GM10847 (cell line): Measurements from ENCODE around the gene EFCAB6.

Experiments
- POLR2A ChIP-seq: IDR thresholded peaks from 2 replicates; pipeline ENCODE4 v1.6.1; 2011; ENCODE audit not compliant: insufficient read length; ENCODE audit errors: extremely low read depth

EFCAB6 gene

DNA sequence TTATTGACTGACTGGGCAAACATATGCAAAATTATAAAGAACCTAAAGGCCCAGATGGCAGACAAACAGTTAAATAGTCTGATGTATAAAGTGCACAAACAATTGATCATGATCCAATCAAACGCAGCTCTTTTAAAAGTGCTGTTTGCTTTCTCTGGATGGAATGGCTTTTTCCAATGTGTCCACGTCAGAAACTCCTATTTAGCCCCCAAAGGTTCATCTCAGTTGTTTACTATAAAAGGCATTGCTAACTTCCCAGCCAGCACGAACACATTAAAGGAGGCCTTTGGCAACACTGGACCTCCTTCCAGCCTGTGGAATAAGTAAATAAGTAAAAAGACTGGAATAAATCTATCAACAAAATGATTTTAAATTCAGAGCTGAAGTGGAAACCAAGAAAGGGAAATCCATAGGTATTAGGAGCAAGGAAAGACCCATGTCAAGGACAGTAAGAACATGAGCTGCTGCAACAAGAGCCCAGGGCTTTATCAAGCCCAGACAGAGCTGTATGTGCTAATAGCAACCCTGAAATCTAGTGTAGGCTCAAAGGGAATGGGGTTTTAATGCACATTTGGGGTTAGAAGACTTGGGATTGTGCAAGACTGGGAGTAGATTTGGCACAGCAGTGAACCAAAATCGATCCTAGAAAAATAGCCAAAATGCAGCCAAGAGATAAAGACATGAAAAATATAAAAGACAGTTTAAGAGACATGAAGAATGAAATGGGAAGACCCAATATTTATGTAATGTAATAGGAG lies 105.4 kb downstream of the EFCAB6 start:
- no peak for TF ChIP-seq POLR2A

DNA sequence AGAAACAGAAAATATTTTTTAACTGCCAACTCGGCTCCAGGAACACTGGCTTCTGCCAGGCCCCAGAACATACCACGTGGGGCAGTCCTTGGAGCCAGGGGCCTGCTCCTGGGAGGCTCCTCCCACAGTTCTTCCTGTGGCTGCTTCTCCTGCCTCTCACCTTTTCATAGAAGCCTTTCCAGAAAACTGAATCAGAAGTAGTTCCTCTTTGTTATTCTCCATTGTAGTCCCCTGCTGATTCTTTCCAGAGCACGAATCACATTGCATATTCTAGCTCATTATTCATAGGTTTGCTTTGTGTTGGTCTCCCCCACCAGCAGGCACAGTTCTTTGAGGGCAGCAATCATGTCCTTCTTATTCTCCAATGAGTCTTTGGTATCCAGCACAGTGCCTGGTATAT lies 106.0 kb downstream of the EFCAB6 start:
- no peak for TF ChIP-seq POLR2A

DNA sequence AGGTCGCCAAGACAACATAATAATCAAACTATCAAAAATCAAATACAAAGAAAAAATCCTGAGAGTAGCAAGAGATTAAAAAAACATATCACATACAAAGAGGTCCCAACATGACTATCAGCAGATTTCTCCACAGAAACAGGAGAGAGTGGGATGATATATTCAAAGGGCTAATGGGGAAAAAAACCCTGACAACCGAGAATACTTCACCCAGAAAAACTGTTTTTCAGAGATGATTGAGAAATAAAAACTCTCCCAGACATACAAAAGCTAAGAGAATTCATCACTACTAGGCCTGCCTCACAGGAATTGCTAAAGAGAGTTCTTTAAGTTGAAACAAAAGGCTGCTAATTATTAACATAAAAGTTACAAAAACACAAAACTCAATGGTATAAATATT lies 108.1 kb downstream of the EFCAB6 start:
- no peak for TF ChIP-seq POLR2A

DNA sequence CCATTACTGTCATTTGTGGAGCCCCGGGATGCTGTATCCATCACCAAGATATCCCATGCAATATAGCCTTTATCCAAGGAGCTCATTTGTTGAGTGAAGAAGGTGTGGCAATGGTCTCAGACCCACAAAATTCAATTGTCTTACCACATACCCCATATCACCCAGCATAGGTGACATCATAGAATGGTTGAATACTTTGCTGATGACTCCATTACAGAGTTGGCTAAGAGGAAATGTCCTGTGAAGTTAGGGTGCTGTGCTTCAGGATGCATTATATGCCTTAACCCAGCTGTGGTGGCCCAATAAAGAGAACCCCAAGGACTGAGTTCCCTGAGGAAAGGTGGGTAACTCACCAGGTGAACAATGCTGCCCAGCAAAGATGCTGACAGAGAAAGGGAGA lies 113.7 kb downstream of the EFCAB6 start:
- no peak for TF ChIP-seq POLR2A

DNA sequence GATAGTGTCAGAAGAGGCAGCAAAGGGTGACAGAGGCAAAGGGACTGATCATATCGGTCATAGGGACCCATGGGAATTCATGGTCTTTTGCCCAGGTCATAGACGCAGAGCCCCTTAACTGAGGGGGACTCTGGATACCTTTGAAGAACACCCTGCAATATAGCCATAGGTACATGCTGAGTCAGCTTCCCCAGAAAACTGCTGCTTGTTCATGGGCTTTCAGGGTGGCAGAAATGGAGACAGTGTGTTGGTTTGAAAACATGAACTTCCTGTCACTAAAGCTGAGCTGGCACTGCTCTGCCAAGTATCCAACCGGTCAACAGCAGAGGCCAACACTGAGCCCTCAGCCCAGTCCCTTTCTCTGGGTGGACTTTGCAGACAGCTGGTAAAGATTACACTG lies 114.2 kb downstream of the EFCAB6 start:
- no peak for TF ChIP-seq POLR2A

DNA sequence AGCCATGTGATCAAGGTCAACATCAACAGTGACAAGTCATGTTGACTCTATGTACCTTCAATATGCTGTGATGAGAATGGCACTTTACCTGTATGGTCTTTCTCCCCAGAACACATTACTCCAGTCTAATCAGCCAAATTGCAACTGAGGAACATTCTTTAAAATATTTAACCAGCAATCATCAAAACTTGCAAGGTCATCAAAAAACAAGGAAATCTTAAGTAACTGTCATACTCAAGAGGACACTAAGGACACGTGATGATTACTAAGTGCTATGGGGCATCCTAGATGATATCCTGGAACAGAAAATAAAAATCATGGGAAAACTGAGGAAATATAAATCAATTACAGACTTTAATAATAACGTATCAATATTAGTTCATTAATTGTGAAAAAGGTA lies 118.9 kb downstream of the EFCAB6 start:
- no peak for TF ChIP-seq POLR2A

DNA sequence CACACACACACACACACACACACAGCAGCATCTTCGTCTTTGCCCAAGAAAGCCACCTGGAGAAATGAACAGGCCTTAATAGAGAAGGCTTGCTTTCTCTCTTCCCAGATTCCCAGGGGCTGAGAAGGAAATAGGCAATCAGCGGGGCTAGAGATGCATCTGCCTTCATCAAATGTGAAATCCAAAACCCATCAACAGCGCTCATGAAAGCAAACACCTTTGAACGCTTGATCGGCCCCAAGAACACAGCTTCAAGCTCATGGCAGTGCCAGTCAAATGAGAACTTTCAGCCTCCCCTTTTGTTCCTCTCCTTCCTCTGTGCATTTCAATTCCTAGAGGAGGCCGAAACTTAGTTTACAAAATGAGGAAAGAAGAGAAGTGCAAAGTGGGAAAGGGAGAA lies 122.7 kb downstream of the EFCAB6 start:
- no peak for TF ChIP-seq POLR2A

DNA sequence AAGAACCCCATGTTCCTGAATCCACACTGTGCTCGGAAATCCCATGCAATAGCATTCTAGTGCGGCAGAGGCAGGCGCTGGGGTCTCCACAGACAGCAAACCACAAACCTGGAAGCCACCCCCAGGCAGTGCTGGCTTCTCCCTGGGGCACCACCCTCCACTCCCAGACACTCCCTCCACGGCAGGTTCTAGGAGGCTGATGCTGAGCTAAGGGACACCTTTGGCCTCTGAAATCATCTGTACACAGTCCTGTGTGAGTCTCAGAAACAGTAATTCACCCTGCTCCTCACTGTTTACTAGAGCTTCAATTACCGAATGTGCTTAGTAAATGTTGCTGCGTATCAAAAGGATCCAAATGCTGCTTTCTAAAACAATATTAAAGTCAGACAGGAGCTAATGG lies 129.3 kb downstream of the EFCAB6 start:
- TF ChIP-seq POLR2A: no peak

DNA sequence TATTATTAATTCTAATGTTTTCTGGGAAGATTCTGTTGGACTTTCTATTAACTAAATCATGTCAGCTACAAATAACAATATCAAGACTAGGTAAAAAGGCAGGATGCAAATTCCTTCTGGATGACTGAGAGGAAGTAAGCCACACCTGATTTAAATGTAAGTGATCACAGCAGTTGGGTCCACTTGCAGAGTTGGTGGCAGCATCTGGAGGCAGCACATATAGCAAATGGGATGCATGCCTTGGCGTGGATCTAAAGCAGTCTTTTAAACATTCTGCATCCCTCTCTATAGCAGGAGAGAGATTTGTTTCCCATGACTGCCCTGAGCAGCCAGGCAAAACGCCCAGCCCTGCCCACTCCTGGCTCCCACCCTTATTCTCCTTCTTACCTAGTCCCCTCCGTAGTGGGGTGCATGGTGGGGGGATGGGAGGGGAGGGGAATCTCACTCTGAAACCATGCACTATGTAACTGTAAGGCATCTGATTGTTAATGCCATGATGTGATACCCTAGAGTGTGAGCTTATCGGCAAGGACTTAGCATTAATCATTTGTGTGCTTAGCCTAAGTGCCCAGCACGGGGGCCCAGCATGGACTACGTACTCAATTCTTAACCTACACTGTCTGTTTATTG lies 130.3 kb downstream of the EFCAB6 start:
- TF ChIP-seq POLR2A: no peak

DNA sequence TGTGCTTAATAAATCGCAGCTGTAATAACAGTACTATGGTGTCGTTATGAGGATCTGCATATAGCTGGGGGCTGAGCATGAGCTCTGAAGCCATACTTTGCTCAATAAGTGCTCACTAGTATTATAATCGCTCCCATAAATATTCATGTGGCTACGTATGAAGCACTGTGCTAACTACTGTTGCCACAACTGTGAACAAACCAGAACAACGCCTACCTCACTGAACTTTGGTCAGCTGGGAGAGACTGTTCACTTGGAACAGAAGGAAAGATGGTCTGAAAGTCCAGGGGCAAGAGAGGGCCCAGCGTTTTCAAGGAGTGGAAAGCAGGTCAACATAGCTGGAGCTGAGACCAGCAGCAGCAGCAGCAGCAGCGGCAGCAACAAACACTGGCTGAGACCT lies 141.6 kb downstream of the EFCAB6 start:
- TF ChIP-seq POLR2A: no peak

DNA sequence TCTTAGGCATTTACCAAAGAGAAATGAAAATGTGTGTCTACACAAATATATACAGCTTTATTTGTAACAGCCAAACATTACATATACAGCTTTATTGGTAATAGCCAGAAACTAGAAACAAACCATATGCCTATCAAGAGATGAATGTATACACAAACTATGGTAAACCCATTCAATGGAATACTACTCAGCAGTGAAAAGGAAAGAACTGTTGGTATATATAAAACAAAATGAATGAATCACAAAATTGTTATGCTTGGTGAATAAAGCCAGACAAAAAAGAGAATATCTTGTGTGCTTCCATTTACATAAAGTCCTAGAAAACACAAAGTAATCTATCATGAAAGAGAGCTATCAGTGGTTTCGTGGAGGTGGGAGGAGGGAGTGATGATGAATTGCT lies 142.9 kb downstream of the EFCAB6 start:
- no peak for TF ChIP-seq POLR2A

DNA sequence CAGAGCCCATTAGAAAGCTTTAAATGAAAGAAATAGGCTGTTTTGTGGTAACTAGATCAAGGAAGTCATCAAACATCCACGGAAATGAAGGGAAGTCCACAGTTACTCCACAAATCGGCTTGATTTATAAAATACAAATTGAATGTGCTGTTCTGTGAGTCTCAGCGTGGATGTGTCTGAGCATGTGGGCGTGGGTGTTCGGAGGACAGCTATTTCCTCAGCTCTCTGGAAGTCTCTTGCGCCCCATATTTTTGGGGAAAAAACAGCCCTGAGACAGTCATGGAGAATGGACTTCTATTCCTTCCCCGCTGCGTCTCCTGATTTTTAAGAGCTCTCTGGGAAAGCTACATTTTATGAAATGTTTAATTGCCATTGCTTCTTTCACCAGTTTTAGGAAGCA lies 144.4 kb downstream of the EFCAB6 start:
- no peak for TF ChIP-seq POLR2A

DNA sequence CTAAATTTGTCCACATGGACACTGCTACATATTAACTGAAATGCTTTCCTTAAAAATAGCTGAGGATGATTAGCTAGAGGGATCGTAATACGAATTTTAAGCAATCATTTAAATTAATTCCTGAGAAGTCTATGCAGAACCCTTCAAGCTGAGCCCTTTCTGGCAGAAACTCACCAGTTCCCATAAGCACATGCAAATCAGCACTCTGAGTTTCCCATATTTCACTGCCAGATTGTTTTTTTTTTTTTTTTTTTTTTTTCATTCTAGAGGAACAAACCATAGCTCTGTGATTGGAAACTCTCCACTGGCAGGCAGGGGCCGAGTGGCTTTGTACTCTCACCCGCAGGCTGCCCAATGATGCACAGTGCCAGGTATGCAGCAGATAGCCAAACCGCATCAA lies 145.6 kb downstream of the EFCAB6 start:
- TF ChIP-seq POLR2A: no peak

DNA sequence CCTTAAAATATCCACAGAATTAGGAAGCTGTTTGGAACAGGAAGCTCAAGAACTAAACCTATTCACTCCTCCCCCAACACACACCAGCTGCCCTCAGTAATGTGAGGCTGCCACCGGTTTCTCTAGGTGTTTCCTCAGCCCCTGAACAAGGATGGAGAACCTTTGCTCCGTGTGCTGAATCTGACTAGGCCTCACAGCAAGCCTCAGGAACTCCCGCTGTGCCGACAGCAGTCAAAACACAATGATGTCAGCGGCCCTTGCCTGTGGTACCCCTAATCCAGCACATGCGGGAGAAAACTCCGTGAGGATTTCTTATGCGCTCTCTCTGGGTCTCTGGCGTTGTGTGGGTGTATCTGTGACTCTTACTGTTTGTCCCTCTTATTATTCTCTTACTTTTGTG lies 153.3 kb downstream of the EFCAB6 start:
- TF ChIP-seq POLR2A: no peak

DNA sequence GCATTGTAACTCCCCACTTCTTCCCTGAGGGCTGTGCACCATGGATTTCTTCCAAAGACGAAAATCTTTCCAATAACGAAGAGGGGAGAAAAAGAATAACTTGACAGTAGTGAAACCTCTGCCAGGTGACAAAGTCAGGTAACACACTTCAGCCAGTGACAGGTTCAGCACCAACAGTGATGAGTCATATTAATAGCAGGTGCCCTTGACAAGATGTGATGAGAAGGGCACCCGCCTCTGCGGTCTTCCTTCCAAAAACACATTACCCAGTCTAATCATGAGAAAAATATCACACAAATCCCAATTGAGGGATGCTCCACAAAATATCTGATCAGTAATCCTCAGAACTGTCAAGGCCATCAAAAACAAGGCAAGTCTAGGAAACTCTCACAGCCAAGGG lies 157.8 kb downstream of the EFCAB6 start:
- no peak for TF ChIP-seq POLR2A

DNA sequence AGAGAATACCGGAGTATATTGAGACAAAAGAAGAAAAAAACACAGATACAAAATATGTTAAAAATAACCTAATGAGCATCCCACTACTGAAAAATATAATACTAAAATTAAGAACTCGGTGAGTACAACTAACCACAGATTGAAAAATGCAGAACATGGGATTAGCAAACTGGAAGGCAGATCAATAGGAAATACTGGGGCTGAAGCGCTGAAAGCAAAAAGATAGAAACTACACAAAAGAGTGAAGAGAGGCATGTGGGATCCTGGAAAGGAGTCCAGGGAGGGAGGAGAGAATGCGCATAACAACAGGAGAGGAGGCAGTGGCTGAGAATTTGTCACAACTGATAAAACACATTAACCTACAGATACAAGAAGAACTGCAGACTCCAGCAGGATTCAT lies 159.3 kb downstream of the EFCAB6 start:
- TF ChIP-seq POLR2A: no peak

DNA sequence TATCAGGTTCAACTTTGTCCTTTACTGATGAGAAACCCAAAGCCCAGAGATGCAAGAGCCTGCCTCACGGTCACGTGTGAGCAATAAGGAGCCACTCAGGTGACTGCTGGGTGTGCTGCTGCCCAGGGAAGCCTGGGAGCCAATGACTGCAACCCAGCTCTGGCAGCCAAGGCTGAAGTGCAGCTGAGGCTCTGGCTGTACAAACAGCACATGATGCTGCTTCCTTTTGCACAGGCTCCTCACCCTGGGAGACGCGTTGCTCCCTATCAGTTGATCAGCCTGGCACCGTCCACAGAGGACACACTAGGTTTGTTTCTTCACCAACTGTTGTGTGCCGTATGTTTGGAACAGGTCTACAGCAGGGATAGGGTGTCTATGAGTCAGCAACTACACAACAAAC lies 168.7 kb downstream of the EFCAB6 start:
- TF ChIP-seq POLR2A: no peak
